Lung microvascular endothelial cell (primary cell): Measurements from ENCODE around the gene TSPOAP1. TPM values are rescaled to one million over a fixed set of nuclear protein-coding genes. Genes with fewer than 3 reads are reported as not detected.

Experiments
- DNase-seq, 2 donors: peaks; one replicate each; pipeline versions ENCODE4 v3.0.0 to v3.0.0-alpha.2; 2010; ENCODE audit warnings: low read depth in 2 of 2
- total RNA-seq: library from RNA; depleted of rRNA; stranded (reverse); fragments of >200 nt; gene quantifications from 2 replicates; pipeline ENCODE4 v1.2.1, GENCODE V29; 2014

The TSPOAP1 gene
- total RNA-seq, 1 donor from 2014 or later: under 0.01 TPM

DNA sequence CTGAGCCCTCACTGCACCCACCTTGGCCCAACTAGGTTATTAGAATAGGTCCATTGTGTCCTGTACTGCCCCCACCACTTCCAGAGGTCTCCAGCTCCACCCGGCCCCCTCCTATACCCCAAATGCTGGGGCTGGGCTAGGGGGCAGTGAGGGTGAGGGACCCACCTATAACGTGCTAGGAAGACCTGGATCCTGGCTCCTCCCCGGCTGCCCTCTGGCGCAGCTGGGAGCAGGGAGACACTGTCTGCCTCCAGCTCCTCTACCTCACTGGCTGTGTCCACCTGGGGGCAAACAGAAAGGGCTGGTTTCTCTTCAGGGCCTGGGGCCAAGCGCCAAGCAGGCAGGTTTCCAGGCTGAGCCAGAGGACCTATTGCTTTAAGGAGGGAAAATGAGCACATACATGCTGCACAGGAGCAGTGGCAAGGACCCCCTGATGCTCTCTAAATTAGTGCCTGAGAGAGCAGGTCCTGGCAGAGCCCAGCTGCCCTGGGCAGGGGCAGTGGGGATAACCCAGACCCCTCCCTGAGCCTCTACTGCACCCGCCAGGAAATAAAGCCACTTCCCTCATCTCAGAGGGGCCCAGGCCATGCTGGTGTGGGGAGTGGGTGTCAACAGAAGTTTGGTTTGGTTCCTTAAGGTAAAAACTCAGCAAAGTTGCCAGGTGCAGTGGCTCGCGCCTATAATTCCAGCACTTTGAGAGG is 12.2 kb downstream of the TSPOAP1 start:
- DNase-seq: no peak

DNA sequence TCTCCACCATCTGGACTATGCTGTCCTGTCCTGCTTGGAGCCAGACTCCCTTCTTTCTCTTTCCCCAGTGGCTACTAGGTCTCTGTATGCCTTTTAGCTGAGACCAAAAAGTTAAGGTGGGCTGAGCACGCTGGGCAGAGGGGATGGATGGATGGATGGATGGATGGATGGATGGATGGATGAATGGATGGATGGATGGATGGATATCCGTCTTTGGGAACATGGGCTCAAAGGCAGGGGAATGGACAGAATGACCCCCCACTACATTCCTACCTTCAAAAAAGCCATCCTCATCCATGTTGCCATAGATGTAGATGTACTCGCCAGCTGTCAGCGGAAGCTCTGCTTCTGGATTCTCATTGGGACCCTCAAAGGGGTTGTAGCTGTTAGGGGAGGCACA is 12.8 kb downstream of the TSPOAP1 start:
- DNase-seq: no peak

DNA sequence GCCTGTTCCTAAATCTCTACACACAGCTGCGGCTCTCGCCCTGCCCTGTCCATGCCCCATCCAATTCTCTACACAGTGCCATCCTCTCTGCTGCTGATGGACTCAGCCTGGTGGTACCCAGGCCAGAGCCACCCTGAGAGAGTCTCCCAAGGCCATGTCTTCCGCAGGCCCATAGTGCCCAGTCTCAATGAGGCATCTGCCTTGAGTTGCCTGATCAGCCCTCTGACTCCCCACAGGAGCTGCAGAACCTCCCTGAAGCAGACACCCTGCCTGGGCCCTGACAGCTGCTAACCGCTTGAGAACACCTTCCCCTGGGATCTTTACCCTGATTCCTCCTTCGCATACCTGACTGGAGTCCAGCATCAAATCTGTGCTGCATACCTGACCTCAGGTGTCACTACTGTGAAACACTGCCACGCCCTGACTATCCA is 13.3 kb downstream of the TSPOAP1 start:
- DNase-seq: no peak

DNA sequence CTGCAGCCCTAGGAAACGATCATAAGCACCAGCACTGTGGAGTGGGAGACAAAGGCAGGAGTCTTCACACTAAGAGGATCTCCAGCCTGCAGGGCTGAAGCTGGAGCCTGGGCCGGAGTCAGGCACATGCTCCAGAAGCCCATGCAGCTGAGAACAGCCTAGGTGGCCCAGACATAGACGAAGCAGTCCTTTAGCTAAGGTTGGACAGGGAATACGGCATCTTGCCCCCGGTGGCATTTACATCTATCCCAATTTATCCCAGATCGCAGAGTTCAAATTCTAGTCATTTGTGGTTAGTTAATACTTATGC is 13.9 kb downstream of the TSPOAP1 start:
- DNase-seq: no peak

DNA sequence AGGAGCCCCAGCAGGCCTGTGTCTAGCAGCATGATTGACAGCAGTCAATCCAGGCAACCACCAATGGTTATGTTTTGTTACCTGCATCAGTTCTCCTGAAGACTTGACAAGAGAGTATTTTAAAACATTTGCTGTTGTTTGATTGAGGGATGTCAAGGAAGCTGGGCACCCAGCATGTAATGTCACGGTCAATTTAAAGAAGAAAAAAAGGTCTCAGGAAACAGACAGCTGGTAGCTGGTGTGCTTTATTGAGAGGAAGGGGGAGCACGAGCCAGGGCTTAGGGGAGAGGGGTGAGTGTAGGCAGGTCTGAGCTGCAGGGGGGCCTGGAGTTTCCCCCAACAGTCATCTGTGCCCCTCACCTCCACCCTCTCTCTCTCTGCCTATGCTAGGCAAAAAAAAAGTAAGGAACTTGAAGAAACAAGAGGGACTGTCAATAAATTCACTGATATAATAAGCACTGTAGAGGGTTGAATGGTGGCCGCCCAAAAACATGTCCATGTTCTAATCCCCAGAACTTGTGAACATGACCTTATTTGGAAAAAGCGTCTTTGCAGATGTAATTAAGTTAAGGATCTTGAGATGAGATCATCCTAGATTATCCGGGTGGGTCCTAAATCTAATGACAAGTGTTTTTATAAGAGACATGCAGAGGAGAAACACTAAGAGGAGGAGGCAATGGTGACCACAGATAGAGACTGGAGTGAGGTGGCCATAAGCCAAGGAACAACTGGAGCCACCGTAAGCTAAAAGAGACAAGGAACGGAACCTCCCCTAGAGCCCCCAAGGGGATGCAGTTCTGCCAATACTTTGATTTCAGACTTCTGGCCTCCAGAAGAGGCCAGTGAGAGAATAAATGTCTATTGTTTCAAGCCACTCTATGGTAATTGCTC is 14.5 kb downstream of the TSPOAP1 start:
- no peak for DNase-seq

DNA sequence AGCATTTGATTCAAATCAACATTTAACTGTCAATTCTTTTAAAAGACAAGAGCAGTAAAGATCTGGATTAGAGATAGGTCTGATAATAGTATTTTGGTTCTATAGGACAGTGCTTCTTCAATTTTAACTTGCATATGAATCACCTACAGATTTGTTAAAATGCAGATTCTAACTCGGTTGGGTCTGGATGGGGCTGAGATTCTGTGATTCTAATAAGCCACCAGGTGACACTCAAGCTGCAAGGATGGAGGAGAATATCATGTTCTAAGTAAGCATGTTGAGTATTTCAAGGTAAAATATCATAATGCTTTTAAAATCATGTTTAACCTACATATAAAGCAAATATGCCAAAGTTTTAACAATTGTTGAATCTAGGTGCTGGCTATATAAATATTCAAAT is 15.8 kb downstream of the TSPOAP1 start:
- DNase-seq: no peak

DNA sequence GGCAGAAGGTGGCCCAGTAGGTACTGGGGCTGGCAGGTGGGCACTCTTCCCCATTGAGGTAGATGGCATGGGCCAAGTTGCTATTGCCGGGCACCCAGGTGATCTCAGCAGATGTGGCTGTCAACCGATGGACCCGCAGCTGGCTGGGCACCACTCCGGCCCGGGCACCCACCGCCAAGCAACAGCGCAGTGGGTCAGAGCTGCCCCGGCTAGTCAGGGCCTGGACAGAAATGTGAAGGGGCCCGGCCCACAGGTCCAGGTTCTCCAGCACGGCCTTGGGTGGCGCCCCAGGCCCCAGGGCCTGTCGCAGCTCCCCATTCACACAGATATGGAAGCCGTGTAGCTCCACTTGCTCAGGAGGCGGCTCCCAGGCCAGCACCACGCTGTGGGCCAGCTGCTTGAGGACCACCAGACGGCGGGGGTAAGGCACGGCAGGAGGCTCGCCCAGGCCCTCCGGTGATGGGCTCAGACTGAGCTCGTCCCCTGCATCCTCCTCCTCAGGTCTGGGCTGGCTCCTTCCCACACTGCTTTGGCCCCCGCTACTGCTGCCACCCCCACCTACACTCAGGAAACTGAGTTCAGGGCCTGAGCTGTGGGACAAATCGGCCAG is 16.5 kb downstream of the TSPOAP1 start:
- no peak for DNase-seq

DNA sequence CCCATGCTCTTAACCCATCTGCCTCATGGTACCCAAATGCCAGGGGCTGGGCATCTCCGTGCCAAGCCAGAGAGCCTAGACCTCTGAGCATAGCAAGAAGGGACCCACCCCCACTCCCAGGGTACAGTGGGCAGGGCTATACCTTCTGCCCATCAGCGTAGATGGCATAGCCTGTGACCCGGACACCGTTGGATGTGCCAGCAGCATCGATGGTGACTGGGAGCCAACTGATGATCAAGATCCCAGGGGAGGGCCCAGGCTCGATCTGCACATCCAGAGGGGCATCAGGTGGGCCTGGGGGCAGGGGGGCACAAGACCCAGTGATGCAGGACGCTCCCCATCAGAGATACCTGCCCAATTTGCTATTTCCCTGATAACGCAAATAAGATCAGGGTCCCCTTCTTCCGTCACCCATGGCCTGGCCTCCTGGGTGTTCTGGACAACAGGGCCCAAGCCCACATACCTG is 17.1 kb downstream of the TSPOAP1 start:
- no peak for DNase-seq

DNA sequence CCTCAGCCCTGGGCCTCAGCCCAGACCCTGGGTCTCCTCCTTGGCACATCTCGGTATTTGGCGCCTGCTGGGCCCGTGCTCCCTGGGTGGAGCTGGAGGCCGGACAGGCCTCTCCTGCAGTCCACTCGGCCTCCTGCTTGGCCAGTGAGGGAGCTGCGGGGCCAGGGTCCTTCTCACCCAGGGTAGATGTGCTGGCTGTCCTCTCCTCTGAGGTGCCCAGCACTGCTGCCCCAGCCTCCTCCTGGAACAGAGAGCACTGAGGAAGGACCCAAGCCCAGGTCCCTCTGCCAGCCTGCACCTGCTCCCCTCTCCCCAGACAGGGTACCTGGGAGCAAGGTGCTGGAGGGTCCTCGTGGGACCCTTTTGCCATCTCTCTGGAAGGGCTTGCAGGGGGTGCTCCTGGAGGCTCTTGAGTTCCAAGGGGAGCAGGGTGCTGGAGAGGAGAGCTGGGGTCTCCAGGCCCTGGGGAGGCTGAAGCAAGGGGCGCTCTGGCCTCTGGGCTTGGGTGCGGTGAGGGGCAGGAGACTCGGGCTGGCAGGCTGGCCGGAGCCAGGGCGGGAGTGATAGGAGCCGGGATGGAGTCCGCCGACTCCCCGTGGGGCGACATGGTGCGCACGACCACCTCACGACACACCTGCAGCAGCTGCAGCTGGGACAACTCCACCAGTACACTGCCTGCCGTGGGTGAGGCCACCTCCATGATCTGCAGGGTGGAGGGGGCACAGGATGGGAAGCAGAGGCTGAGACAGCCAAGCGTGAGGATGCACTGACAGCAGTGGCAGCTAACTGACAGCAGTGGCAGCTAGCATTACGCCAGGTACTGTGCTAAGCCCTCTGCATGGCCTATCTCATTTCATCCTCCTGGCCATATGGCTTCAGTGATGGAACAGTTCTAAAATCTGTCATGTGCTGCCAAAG is 17.8 kb downstream of the TSPOAP1 start:
- DNase-seq: no peak

DNA sequence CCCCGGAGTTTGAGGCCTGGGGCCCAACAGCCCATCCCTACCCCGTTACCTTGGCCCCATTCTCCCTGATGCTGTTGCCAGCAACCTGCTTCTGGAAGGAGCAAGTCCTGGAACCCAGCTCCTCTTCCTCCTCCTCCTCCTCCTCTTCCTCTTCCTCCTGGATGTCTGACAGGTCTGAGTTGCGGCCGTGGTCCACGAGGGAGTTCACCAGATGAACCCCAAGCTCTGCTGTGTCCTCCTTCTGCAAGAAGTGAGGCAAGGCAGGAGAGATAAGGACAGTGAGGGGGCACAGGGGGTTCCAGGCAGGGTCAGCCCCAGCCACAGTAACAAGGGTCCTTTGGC is 18.7 kb downstream of the TSPOAP1 start:
- no peak for DNase-seq

DNA sequence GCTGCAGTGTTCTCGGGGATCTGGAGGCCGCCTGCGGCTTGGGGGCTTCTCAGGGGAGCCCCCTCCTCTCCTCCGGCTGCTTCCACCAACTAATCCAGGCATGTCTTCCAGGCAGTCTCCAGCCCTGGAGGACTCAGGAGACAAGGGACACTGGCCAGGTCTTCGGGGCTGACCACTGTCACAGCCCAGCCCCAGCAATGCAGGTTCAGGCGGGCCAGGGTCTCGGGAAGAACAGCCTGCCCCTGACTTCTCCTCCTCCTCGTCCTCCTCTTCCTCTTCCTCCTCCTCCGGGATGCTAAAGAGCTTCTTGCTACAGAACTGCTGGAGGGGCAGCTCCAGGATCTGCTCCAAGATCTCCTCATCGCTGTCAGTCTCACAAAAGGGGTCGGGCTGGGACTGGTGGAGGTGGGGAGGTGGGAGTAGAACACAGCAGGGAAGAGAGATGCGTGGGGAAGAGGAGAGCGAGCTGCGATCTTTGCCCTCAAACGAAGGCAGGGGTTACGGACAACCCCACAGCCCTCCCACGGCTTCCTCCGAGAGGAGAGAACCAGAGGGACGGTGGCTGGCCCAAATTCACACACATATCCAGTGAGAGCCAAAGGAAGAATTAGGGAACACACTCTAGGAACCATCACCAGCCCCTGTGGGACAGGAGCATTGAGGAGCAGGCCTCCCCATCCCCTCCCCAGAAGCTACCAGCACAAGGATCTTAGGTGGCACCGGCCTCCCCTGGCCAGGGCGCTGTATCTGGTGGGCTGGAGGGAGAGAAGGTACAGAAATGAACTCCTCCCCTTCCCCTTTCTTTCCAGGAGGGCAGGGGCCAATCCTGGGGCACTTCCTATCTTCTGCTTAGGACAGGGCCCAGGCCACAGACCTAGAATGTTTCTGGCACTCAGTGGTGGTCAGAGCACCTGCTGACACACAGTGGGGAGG is 19.3 kb downstream of the TSPOAP1 start:
- no peak for DNase-seq

DNA sequence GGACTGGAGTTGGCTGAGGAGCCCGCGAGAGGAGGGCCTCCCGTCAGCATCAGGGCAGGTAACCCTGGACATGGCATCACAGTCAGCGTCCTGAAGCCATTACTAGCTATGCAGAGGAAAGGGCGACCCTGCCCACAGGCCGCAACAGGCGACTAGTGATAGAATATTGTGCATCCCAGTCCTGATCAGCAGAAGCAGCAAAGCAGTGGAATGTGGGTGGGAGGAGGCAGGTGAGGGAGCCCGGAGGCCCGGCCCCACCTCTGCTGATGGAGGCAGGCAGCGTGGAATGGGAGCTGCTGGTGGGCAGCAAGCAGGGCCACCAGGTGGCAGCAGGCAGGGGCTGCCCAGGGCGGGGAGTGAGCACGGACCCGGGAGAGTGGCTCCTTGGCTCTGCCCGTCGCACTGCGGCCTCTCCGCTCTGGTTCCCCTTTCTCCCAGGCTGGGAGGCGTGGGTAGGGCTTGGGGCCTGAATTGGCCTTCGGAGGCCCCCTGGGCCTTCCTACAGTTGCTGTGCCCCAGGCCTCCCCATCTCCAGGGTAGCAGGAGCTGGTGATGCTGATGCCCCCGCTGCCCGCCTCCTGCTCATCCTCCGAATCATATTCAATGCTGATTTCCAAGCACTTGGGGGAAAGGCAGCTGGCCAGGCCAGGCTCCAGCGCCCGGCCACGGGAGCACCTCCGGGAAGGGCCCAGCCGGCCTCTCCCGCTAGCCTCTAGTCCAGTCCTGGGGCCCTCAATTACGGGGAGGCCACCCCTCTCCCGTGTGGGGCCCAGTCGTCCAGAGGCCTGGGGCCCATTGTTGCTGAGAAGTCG is 20.2 kb downstream of the TSPOAP1 start:
- DNase-seq: peak in 1 of 2 donors; percentile 31

DNA sequence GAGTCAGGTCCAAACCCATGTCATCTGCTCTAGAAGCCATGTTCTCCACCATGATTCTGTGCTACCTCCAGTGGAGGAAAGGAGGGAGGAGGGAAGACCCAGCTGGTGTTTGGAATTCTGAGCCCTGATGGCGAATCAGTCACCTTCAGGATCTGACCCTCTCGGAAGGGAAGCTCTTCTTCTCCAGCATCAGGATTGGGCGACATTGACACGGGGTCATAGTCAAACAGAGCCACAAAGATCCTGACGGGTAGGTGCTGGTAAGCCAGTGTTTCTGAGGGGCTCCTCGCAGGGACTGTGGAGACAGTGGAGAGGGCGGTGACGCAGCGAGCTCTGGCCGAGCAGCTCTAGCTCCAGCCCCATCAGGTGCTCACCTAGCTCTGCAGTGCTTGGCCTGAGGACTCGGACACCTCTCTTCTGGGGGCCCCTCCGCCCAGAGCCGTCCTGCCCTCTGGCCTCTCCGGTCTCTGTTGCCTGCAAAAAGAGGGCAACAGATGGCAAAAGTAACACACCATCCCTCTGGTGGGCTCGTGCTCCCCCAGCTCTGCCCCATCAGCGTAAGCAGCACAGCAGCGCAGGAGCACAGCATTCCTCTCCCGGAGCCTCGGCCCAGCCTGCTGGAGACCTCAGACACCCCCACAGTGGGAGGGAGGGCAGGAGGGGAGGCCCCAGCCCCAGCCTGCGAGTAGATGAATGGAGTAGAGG is 21.0 kb downstream of the TSPOAP1 start:
- DNase-seq: no peak

DNA sequence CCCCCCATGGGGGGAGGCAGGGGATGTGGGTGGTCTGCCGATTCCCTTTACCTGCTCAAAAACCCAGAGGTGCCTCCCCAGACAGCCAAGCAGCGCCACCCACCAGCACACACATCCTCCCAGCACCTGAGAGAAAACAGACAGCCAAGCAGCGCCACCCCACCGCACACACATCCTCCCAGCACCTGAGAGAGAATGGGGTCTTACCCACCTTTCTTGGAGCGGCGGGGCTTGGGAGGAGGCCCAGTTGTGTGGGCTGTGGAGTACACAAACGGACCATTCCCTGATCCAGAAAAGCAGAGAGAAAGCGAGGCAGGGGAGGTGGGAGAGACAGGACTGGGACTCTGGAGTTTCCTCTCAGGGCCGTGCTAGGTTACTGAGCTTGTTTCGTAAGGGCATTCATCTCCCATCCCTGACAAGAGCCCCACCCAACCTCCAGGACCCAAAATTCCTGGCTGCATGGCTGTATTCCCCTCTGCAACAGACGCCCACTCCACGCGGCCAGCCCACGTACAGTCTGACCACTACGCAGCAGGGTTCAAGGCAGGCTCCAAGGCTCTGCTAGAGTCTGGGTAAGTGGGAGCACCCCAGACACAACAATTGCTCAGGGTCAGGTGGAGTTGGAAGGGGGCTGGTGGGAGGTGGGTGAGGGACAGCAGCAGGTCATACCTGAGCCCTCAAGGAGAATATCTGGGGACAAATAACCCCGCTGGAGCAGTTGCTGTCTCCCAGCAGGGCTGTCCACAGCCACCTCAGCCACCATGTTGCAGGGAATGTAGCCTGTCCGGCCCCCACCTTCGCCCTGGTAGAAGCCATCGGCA is 22.3 kb downstream of the TSPOAP1 start:
- DNase-seq: no peak

DNA sequence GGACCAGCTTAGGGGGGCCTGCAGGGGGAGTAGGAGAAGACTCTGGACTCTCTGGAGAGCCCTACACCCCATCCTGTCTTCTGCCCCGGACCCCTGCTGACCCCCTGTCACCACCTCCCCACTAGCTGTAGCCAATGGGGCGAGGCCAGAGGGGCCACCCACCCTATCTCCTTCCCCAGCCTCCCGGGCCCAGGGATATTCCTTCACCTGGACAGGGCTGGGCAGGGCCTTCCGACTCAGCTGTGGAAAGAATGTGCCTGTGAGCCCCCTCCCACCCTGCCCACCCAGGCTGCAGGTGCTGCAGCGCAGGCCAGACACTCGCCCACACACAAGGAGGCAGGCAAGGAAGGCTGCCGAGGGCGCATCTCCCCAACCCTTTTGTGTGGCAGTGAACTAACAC is 23.0 kb downstream of the TSPOAP1 start:
- no peak for DNase-seq

DNA sequence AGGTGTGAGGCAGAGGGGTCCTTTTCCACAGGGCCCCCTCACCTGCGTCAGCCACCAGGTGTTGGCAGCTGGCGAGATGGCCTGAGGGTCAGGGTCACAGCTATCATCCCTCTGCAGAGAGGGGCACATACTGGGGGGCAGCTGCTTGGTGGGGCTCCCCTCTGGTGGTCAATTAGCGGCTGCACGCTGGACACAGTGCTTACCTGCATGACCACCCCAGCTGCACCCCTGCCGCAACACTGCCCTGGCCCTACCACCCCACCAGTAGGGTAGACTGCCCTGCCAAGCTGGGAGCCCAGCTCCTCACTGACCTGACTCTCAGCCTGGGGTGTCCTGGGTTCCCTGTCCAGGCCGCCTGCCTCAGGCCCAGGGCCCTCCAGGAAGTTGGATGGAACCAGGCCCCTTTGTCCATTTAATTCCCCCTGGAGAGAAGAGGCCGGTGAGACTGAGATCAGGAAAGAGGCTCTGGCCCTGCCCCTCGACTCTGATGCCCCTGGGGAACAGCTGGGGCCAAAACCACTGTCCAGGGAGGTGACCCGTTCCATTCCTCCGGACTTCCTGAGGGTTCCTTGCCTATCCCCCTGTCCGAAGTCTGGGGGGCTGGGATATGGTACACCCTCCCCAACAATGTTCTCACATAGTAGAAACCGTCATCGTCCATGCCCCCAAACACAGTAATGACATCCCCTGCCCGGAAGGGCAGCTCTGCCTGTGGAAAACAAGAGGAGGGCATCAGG is 23.7 kb downstream of the TSPOAP1 start:
- DNase-seq: no peak

DNA sequence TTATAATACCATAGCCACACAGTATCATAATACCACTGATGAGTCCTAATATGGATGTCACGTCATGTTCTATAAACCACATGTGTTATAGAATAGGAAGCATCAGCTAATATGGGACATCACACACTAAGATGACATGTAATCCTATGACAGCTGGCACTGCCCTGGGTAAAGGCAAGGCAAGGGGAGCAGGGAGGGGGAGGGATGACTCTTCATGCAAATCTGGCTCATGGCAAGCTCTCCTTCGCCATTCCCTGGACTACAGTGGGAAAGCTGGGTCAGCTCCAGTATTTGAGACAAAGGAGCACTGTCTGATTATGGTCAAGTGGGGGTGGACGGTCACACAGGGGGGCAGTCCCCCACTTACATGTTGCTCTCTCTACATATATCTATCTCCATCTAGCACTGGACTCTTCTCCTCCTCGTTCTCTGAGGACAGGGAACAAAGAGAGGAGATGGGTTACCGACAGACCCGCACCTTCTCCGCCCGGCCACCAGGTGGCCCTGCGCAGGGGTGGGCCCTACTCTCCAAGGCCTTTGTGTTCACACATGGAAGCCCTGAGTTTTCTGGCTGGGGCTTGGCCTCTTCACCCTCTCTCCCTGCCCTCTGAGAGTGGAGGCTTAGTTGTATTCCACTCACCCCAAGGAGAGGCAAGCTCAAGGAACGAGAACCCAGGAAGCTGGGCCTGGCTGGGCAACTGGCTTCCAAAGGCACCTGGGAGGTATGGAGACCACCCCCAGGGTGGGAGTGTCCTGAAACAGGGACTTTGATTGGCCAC is 24.4 kb downstream of the TSPOAP1 start:
- peak; percentile 43 to 51 for DNase-seq
